Nucleus accumbens (tissue), 56 donors: ENCODE measurements around the gene KIAA0040.
A peak's percentile ranks its signal among the peaks of the same experiment; 100 is the strongest.

Experiments used
- DNase-seq, 56 donors: peaks; one replicate each; lab custom pipeline; 2025; lab: John Stamatoyannopoulos, UW

KIAA0040 gene

DNA sequence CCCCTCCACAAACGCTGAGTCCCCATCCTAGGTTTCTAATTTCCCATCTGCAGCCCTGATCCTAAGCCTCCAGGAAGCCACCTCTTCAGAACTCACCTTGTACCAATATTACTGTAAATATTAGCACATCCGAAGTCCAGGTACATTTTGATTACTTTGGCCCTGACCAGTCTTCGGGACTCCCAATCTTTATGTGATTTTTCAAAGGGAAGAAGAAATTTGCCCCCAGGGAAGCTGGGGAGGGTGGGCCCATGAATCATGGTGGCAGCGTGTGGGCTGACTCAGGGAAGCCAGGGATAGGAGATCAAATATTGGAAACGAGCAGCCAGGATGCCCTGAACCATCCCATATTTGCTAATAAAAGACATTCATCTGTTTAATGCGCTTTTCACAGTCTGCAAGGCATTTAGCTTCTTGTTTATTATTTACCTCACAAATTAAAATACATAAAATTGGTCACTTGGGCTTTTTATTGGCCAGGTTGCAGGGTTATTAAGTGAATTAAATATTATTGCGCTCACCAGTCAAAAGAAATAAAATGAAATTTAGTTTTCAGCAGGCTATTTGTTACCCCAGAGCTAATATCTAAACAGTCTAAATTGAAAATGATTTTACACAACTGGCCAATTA is 46.6 kb downstream of the KIAA0040 start:
- DNase-seq: no peak

DNA sequence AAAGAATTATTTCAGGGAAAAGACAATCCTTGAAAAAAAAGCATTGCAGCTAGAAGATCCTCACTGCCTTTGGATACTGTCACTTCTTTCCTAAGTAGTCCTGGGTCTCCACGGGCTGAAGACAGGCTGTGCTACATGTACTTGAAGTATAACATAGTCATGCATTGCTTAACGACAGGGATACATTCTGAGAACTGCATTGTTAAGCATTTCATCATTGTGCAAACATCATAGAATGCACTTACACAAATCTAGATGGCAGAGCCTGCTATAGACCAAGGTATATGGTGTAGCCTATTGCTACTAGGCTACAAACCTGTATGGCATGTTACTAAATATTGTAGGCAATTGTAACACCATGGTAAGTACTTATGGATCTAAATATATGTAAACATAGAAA is 54.0 kb downstream of the KIAA0040 start:
- DNase-seq: no peak

DNA sequence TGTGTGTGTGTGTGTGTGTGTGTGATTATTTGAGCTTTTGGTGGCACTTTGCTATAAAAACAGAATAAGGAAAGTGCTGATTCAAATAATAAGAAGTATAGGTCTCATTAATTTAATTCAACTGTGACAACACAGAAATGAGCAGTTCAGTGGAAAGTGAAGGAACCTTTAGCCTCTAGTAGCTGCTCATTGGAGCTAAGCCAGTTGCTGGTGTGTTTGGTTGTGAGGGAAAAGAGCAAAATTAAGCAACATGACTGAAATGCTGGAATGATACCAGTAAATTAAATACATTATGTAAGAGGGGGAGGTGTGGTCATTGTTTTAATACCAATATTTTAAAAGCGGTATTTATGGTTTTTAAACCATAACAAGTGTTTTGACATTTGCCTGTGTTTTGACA is 55.2 kb downstream of the KIAA0040 start:
- no peak for DNase-seq

DNA sequence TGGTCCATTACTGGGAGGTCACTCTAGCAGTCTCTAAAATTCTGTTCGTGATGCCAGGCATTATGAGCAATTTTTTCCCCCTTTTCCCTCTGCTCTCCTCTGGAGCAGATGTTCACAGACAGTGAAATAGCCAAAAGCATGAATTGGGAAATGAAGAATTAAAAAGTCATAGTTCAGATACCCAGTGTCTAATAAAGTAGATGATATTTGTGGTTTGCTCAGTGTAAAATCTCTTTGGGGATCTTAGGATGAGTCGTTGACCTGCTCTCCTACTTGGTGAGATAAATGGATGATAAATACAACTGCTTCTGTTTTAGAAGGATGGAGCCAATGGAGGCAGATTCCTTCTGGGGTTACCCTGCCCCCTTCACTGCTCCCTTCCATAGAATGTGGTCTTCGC is 56.3 kb downstream of the KIAA0040 start:
- DNase-seq: no peak

DNA sequence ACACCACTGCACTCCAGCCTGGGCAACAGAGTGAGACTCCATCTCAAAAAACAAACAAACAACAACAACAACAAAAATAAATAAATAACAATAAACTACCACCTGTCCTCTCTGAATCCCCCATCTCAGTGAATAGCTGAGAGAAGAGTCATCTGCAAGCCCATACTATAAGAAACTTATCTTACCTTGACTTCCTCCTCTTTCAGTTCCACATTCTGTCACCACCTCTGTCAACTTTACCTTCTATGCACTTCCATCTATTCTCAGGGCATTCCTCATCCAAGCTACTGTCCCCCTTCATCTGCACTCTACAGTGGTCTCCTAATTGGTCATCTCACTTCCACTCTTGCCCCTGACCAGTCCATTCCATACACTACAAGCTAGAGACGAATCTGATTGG is 58.1 kb downstream of the KIAA0040 start:
- DNase-seq: no peak

DNA sequence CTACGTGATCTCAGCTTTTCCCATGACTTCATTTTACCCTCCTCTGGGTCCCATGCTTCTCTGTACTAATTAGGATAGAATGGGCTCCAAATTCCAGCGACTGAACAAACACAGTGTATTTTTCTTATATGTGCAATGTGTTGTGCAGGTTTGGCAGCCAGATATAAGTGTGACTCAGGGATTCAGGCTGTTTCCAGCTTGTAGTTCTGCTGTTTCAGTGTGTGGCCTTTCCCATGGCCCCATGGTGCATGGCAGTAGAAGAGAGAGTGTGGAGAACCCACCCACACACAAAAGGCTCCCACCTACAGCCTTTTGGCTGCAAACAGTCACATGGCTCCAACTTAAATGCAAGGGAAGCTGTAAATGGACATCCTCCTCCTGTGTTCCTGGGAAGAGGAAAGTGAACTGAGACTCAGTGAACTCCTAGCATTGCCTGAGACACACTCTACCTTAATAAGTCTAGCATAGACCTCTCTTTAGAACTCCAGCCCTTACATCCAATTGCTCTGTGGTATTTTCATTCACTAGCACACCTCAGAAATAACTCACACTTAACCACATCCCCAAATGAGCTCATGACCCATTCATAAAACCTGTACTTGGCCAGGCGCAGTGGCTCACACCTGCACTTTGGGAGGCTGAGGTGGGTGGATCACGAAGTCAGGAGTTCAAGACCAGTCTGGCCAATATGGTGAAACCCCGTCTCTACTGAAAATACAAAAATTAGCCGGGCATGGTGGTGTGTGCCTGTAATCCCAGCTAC is 58.7 kb downstream of the KIAA0040 start:
- no peak for DNase-seq

DNA sequence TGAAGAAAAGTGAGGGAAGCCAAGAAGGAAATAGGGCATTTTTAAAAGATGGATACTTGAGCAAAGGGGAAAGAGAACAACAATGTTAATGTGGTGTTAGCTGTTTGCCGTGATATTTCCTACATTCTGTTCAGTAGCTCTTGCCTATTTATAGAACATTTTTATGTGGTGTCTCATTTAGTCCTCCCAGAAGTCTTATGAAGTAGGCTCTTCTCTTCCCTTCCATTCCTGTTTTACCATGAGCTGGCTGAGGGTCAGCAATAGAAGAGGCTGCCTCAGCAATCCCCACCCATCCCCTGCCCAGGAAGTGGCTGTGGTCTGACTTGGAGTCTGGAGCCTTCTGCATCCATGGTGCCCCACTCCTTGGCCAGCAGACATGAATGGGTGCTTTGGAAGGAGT is 60.1 kb downstream of the KIAA0040 start:
- no peak for DNase-seq

DNA sequence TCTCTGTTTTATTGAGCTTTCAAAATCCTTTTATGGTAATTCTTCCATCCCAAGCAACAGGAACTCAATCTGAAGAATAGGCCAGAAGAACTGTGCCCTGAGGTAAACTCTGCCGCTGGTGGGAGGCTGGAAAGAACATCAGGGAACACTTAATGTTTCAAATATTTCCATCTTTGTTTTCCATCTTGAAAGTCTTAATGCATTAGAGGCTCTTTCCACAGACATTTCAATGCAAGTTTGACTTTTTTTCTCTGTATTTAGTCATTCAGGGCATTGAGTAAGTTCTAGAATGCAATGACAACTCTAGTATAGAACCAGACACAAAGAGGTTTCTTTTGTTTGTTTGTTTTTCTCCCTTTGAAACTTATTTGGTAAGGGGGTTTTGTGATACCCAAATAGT is 61.5 kb downstream of the KIAA0040 start:
- DNase-seq: no peak

DNA sequence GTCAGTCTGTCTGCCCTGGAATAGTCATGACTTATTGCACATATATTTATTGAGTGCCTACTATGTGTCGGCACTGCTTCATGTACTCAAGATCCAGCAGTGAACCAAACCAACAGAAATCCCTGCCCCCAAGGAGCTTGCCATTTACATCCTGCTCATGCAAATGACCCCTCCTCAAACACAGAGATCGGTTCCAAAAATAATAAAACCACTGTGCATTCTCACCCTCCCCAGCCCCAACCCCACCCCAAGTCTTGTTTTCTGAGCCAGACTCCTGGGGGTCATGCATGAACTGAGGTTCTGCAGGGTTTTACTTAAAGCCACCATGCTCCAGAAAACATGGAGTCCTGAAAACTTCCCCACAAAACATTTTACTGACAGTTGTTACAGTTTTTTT is 61.9 kb downstream of the KIAA0040 start:
- no peak for DNase-seq

DNA sequence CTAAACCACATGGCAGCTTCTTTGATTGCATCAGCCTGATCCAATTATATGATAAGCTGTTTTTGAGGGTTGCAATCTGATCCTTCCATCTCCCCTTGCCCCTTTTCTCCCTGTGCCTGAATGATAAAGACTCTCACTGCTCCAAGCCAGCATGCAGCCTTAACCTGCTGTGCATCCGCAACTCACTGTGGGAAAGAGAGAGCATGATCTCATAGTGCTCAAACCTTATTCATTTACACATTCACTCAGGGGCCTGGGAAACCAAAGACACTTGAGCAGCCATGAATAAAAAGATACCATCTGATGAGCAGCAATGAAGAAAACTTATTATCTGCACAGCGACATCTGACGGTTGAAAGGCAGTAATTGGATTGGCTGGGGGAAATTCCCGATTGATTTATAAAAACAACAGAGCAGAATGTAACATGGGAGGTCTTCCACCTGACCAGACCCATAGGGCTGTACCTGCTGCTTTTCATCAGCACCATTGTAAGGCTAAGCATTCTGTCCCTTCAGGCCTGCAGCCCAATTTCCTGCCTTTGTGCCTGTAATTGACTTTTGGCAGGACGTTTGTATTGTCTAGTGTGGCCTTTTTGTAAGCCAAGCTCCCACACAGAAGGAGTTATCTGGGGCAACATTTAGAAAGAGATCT is 62.5 kb downstream of the KIAA0040 start:
- DNase-seq: peak in 1 of 56 donors; percentile 1

DNA sequence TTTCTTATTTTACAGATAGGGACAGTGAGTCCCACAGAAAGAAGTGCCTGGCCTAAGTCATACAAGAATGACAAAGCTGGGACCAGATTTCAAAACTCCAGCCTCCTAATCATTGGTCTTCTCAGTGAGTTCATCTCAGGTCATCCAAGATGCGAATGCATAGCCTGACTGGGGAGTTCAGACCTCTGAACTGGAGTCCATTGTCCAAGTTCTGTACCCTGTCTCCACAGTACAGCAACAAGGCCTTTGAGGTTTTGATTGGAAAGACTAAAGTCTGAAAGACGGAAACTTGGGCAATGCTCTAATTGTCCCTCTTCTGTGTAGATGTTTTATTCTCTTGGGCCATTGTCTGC is 63.0 kb downstream of the KIAA0040 start:
- no peak for DNase-seq

DNA sequence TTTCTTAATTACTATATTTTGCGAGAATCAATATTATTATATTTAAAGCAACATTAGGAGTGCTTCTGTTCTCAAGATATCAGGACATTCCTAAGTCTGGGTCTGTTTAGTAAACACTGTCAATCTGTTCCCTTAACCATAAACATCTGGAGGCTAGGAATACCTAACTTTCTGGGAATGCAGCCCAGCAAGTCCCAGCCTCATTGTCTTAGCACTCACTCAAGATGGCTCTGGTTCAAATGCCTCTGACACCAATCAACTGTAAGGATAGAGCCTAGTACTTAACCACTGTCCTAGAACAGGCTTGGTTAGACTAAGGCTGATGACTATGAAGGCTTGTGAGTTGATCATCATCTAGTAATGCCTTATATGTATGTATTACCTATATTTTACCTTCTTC is 63.4 kb downstream of the KIAA0040 start:
- no peak for DNase-seq

DNA sequence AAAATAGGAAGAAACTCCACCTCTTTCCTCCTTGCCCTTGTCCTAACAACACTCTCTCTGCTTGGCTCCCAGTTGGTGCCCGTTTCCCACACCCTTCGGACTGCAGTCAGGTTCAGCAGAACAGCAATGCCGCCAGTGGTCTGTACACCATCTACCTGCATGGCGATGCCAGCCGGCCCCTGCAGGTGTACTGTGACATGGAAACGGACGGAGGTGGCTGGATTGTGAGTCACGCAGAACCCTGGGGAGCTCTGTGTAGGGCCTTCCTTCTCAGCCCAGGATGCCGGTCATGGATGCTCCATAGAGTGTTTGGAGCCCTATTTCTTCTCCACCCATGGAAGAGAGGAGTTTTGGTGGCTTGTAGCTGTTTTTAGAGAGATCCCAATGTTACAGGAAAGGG is 64.1 kb downstream of the KIAA0040 start:
- no peak for DNase-seq

DNA sequence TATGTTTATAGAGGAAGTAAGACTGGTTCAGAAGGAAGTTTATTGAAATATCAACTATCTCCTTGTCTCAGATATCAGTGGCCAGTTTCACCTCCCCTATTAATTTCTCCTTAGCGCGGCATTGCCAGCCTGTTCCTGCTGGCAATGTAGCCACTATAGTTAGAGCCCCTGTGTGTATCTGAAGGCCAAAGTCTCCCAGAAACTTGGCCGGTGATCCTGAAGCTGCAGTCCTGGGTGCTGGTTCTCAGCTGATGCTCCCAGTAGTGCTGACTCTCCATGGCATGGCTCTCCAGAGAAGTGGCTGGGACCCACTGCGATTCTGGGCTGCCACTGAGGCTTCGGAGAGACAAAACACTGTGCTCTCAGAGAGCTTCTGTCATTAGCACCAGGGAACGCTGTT is 65.0 kb downstream of the KIAA0040 start:
- no peak for DNase-seq

DNA sequence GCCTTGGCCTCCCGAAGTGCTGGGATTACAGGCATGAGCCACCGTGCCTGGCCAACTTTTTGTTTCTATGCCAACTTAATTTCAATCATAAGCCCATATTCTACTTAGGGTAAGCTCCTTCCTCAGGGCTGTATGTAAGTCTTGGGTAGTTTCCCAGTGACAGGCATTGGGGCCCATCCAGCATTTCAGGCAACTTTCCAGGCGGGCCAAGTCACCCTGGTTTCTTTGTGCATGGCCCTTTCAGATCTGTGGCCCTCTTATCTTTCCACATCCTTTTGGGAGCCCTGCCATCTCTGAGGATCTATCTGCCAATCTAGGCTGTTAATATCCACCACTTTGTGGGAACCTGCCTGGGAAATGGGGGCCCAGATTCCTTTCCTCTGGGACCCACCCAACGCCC is 66.2 kb downstream of the KIAA0040 start:
- no peak for DNase-seq

DNA sequence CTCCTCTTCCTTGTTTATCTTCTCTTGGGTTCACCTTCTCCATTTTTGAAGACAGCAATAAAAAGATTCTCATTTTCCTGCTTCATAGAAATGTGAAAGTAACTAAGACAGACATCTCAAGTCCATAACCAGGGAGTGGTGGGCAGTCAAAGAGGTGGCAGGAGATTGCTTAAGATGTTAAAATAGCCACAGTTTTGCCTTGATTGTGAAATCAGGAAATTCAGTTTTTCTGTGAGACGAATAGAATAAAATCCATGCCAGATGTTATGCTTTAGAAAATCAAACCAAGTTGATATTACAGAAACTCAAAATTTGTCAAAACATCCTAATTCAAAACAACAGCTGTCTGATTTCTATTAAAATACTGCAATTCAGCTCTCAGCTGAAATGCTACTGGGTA is 67.7 kb downstream of the KIAA0040 start:
- no peak for DNase-seq

DNA sequence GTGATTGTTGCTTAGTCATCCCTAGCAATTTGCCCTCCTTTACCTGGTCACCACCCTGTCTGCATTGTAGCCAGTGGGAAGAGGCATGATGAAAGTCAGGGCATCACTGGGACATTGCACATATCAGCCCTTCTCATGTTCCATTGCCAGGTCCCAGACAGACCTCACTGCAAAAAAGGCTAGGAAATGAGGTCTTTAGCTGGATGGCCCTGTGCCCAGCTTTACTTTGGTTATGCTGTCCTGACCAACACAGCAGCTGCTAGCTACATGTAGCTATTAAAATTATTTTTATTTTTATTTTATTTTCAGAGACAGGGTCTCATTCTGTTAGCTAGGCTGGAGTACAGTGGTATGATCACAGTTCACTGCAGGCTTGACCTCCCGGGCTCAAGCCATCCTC is 72.1 kb downstream of the KIAA0040 start:
- no peak for DNase-seq

DNA sequence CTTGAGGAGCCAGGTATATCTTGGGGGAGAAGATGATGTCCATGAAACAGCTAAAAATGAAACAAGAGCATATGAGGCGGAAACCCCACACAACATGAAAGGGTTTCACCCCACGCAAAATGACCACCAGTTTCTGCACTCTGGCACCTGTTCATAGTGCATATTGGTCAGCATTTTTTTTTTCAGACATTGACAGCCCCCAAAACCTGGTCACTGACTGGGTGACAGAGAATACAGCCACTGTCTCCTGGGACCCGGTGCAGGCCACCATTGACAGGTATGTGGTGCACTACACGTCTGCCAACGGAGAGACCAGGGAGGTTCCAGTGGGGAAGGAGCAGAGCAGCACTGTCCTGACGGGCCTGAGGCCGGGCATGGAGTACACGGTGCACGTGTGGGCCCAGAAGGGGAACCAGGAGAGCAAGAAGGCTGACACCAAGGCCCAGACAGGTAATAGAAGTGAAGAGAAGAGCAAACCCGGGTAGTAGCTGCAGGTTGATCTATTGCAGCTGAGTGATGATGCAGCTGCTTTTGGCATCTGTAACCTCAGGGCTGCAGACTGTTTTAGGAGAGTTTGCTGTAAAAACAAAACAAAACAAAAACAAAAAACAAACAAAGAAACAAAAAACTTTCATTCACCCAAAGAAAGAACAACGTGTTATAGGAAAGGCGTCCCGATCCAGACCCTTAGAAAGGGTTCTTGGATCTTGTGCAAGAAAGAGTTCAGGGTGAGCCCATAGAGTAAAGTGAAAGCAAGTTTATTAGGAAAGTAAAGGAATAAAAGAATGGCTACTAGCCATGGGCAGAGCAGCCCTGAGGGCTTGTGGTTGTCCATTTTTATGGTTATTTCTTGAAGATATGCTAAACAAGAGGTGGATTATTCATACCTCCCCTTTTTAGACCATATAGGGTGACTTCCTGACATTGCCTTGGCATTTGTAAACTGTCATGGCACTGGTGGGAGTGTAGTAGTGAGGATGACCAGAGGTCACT is 73.9 kb downstream of the KIAA0040 start:
- no peak for DNase-seq

DNA sequence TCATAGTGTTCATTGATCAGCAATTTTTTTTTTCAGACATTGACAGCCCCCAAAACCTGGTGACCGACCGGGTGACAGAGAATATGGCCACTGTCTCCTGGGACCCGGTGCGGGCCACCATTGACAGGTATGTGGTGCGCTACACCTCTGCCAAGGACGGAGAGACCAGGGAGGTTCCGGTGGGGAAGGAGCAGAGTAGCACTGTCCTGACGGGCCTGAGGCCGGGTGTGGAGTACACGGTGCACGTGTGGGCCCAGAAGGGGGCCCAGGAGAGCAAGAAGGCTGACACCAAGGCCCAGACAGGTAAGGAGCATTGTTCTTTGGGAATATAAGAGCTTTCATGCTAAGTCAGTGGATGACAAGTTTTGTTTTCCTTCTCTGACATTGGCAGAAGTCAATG is 75.7 kb downstream of the KIAA0040 start:
- DNase-seq: no peak

DNA sequence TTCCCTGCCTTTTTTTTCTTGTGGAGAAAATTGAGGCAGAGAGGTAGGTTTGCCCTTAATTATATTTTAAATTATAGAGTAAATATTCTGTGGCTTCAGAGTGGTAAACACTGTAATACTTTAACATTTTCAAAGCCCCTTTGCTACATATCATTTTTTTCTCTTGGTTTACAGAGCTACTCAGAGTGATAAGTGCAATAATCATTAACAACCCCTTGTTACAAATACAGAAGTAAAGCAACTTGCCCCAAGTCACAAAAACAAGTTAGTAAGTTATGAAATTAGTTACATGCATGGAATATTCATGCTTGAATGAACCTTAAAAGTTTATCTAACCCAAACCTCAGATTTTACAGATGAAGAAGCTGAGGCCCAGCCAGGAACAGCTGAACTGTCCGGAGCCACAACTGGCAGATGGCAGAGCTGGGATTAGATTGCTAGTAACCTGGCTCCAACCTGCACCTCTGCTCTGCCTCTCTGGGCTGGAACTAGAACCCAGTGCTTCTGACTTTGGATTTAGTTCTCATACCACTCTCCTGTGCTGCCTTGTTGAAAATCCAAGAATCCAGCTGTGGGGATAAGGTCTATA is 76.3 kb downstream of the KIAA0040 start:
- DNase-seq: no peak

DNA sequence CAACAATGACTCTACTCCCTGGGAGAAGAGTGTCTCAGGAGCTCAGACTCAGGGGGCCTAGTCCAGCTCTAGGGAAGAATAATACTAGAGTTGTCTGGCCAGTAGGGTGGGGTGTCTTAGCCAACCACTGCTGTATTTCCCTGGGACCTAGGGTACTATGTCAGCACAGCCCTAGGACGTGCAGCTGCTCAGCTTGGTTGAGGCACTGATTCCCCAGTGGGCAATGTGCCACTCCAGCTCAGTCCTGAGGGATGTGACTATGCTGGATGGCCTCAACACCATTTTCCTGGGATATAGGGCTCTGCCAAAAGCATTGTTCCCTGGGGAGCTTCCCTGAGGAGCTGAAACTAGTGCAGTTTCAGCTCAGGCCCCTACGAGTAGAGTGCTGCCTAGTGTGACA is 77.6 kb downstream of the KIAA0040 start:
- DNase-seq: no peak
